Ishikawa (cell line): ENCODE data around the gene MYH10.

Experiments used
- CEBPB ChIP-seq: IDR thresholded peaks from 2 replicates; pipeline ENCODE4 v1.6.1; 2012
- CREB1 ChIP-seq: IDR thresholded peaks from 2 replicates; pipeline ENCODE4 v1.6.1; 2012; ENCODE audit warnings: low read depth
- EGR1 ChIP-seq: IDR thresholded peaks from 2 replicates; pipeline ENCODE4 v1.6.1; 2012
- EP300 ChIP-seq: IDR thresholded peaks from 2 replicates; pipeline ENCODE4 v1.6.1; 2012; ENCODE audit warnings: borderline replicate concordance
- NFIC ChIP-seq: IDR thresholded peaks from 2 replicates; pipeline ENCODE4 v1.6.1; 2012
- RAD21 ChIP-seq: IDR thresholded peaks from 2 replicates; pipeline ENCODE4 v1.6.1; 2012; ENCODE audit warnings: low read depth
- TAF1 ChIP-seq: IDR thresholded peaks from 2 replicates; pipeline ENCODE4 v1.6.1; 2012; ENCODE audit warnings: low read depth, mild to moderate bottlenecking
- TCF12 ChIP-seq: IDR thresholded peaks from 2 replicates; pipeline ENCODE4 v1.6.1; 2012; ENCODE audit warnings: low read depth
- TEAD4 ChIP-seq: IDR thresholded peaks from 2 replicates; pipeline ENCODE4 v1.6.1; 2012
- YY1 ChIP-seq: IDR thresholded peaks from 2 replicates; pipeline ENCODE4 v1.6.1; 2012; ENCODE audit warnings: low read depth
- ZBTB7A ChIP-seq: IDR thresholded peaks from 2 replicates; pipeline ENCODE4 v1.6.1; 2012; ENCODE audit warnings: low read depth
- TF ChIP-seq, protein P1 (sequence below): IDR thresholded peaks from 2 replicates; pipeline ENCODE4 v1.6.1; 2012; ENCODE audit warnings: low read depth, mild to moderate bottlenecking

DNA sequence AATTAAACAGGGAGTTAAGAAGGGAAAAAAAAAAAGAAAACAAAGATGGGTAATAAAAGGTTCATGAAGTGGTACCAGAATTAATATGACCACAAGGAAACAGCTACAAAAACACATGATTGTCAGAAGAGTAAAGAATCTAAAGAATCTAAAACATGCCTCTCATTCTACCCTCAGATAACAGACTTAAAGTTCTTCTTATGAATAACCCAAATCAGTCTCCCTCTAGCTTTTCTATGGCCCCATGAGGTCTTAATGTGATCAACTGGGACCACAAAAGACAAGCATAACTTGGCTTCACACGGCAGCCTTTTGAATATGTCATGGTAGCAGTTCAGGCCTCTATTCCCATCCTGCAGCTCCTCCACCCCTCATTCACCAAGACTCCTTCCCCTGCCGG lies 6.9 kb downstream of the MYH10 start:
- TF ChIP-seq EP300 (no peak), TAF1 (no peak), TCF12 (no peak), EGR1 (no peak), CREB1 (no peak), CEBPB (no peak), YY1 (no peak), NFIC (no peak), RAD21 (no peak), TEAD4 (no peak), ZBTB7A (no peak)
- TF ChIP-seq, protein P1, sequence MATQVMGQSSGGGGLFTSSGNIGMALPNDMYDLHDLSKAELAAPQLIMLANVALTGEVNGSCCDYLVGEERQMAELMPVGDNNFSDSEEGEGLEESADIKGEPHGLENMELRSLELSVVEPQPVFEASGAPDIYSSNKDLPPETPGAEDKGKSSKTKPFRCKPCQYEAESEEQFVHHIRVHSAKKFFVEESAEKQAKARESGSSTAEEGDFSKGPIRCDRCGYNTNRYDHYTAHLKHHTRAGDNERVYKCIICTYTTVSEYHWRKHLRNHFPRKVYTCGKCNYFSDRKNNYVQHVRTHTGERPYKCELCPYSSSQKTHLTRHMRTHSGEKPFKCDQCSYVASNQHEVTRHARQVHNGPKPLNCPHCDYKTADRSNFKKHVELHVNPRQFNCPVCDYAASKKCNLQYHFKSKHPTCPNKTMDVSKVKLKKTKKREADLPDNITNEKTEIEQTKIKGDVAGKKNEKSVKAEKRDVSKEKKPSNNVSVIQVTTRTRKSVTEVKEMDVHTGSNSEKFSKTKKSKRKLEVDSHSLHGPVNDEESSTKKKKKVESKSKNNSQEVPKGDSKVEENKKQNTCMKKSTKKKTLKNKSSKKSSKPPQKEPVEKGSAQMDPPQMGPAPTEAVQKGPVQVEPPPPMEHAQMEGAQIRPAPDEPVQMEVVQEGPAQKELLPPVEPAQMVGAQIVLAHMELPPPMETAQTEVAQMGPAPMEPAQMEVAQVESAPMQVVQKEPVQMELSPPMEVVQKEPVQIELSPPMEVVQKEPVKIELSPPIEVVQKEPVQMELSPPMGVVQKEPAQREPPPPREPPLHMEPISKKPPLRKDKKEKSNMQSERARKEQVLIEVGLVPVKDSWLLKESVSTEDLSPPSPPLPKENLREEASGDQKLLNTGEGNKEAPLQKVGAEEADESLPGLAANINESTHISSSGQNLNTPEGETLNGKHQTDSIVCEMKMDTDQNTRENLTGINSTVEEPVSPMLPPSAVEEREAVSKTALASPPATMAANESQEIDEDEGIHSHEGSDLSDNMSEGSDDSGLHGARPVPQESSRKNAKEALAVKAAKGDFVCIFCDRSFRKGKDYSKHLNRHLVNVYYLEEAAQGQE = no peak
